WTC11 (cell line): ENCODE results near the gene SLC6A9. TPM values are rescaled to one million over a fixed set of nuclear protein-coding genes. Genes with fewer than 3 reads are reported as not detected.

ENCODE experiments used
- ATAC-seq: fragments of 200-7000 bp; cut with Tn5 transposase; 2 replicates; pipeline ENCODE4 v1.10.0; 2021; ENCODE audit warnings: mild to moderate bottlenecking, moderate library complexity
- CTCF ChIA-PET: fragments of 300-600 bp; sonication (Branson Sonifier 250); formaldehyde crosslinking; loops from one replicate; lab custom pipeline; 2021; ENCODE audit warnings: antibody characterized with exemption; lab: Charles Lee
- POLR2A ChIA-PET: fragments of 350-600 bp; sonication (Branson Sonifier 250); formaldehyde crosslinking; loops from one replicate; lab custom pipeline; 2021; ENCODE audit warnings: antibody characterized with exemption; lab: Charles Lee
- DNase-seq: peaks from one replicate; pipeline ENCODE4 v3.0.0; 2021; ENCODE audit warnings: low spot score
- H3K27ac Mint-ChIP-seq: 2 replicates; pipeline ENCODE4 v1.8.0; 2021; ENCODE audit warnings: mixed read lengths
- H3K27me3 Mint-ChIP-seq: 2 replicates; pipeline ENCODE4 v1.8.0; 2021; ENCODE audit warnings: low read depth, mild to moderate bottlenecking, moderate library complexity, mixed read lengths
- H3K36me3 Mint-ChIP-seq: 2 replicates; pipeline ENCODE4 v1.8.0; 2021; ENCODE audit warnings: mixed read lengths
- H3K4me1 Mint-ChIP-seq: 2 replicates; pipeline ENCODE4 v1.8.0; 2022; ENCODE audit warnings: mixed read lengths
- H3K4me3 Mint-ChIP-seq: 2 replicates; pipeline ENCODE4 v1.8.0; 2021; ENCODE audit warnings: mild to moderate bottlenecking, moderate library complexity, mixed read lengths
- H3K9me3 Mint-ChIP-seq: 2 replicates; pipeline ENCODE4 v1.8.0; 2021; ENCODE audit warnings: mixed read lengths
- FOXP1 ChIP-seq: sonication (generic); formaldehyde crosslinking; IDR thresholded peaks from 2 replicates; pipeline ENCODE4 v1.8.0; 2022; ENCODE audit warnings: missing genetic modification reagents, mild to moderate bottlenecking, moderate library complexity, borderline replicate concordance
- JUN ChIP-seq: sonication (generic); formaldehyde crosslinking; IDR thresholded peaks from 2 replicates; pipeline ENCODE4 v1.8.0; 2023; ENCODE audit warnings: mild to moderate bottlenecking, missing genetic modification reagents
- MXD4 ChIP-seq: fragments of 250-450 bp; sonication (Bioruptor Pico); IDR thresholded peaks from 2 replicates; pipeline ENCODE4 v1.8.0; 2021; ENCODE audit warnings: mild to moderate bottlenecking, moderate library complexity, borderline replicate concordance
- MYBL2 ChIP-seq: sonication (generic); formaldehyde crosslinking; IDR thresholded peaks from 2 replicates; pipeline ENCODE4 v1.8.1; 2023; ENCODE audit warnings: mild to moderate bottlenecking, moderate library complexity, missing genetic modification reagents
- TEAD1 ChIP-seq: sonication (generic); formaldehyde crosslinking; IDR thresholded peaks from 2 replicates; pipeline ENCODE4 v1.8.0; 2022; ENCODE audit warnings: mild to moderate bottlenecking, missing genetic modification reagents
- ZBTB21 ChIP-seq: sonication (generic); formaldehyde crosslinking; IDR thresholded peaks from 2 replicates; pipeline ENCODE4 v1.8.1; 2023; ENCODE audit warnings: mild to moderate bottlenecking, missing genetic modification reagents, borderline replicate concordance
- ZNF317 ChIP-seq: sonication (generic); formaldehyde crosslinking; IDR thresholded peaks from 2 replicates; pipeline ENCODE4 v1.8.1; 2023; ENCODE audit warnings: low read depth, mild to moderate bottlenecking, moderate library complexity, missing genetic modification reagents, borderline replicate concordance
- ZNF416 ChIP-seq: fragments of 250-450 bp; sonication (Bioruptor Pico); IDR thresholded peaks from 2 replicates; pipeline ENCODE4 v1.9.0; 2021; ENCODE audit warnings: mild to moderate bottlenecking, inconsistent platforms
- total RNA-seq: library from RNA; stranded (reverse); gene quantifications from 3 replicates; pipeline ENCODE4 v1.2.3, GENCODE V29; 2021
- TF ChIP-seq, protein P1 (sequence below): fragments of 250-450 bp; sonication (Bioruptor Pico); IDR thresholded peaks from 2 replicates; pipeline ENCODE4 v1.8.0; 2021; ENCODE audit warnings: mild to moderate bottlenecking
- TF ChIP-seq, protein P2 (sequence below): sonication (generic); formaldehyde crosslinking; conservative IDR thresholded peaks from 2 replicates; pipeline ENCODE4 v1.8.1; 2022; ENCODE audit warnings: mild to moderate bottlenecking, missing genetic modification reagents
- TF ChIP-seq, protein P3 (sequence below): sonication (generic); formaldehyde crosslinking; IDR thresholded peaks from 2 replicates; pipeline ENCODE4 v1.8.1; 2023; ENCODE audit warnings: mild to moderate bottlenecking, missing genetic modification reagents
- TF ChIP-seq, protein P4 (sequence below): sonication (generic); formaldehyde crosslinking; IDR thresholded peaks from 2 replicates; pipeline ENCODE4 v1.8.0; 2022; ENCODE audit warnings: mild to moderate bottlenecking, missing genetic modification reagents
- TF ChIP-seq, protein P5 (sequence below): sonication (generic); formaldehyde crosslinking; IDR thresholded peaks from 2 replicates; pipeline ENCODE4 v1.8.1; 2023; ENCODE audit warnings: mild to moderate bottlenecking, missing genetic modification reagents, borderline replicate concordance
- TF ChIP-seq, protein P6 (sequence below): sonication (generic); formaldehyde crosslinking; IDR thresholded peaks from 2 replicates; pipeline ENCODE4 v1.8.1; 2023; ENCODE audit warnings: mild to moderate bottlenecking, missing genetic modification reagents, moderate library complexity
- TF ChIP-seq, protein P7 (sequence below): sonication (generic); formaldehyde crosslinking; IDR thresholded peaks from 2 replicates; pipeline ENCODE4 v1.8.1; 2022; ENCODE audit warnings: low read depth, missing genetic modification reagents, borderline replicate concordance
- TF ChIP-seq, protein P8 (sequence below): sonication (generic); formaldehyde crosslinking; IDR thresholded peaks from 2 replicates; pipeline ENCODE4 v1.8.0; 2023; ENCODE audit warnings: missing genetic modification reagents
- TF ChIP-seq, protein P9 (sequence below): sonication (generic); formaldehyde crosslinking; IDR thresholded peaks from 2 replicates; pipeline ENCODE4 v1.8.0; 2023; ENCODE audit warnings: missing genetic modification reagents, mild to moderate bottlenecking, borderline replicate concordance

The SLC6A9 gene
- total RNA-seq, 1 experiment from 2014 or later, result 14.4 TPM

DNA sequence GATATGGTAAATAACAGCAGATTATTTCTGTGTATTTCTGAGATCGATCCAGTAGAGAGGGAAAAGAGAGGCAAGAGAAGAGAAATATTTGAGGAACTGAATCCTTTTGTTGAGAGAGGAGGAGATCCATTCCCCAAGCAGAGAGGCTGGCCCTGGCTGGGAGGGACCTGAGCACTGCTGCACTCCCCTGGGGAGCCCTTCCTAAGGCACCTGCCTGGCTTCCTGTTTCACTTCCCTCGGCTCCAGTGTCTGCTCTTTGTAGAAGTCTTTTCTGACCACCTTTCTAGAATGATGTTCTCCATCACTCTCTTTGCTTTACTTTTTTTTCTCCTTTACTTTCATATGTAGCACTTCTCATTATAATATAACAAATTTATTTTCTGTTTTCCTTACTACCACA, 42.3 kb upstream of the SLC6A9 start (continued):
- TF ChIP-seq, protein P1, sequence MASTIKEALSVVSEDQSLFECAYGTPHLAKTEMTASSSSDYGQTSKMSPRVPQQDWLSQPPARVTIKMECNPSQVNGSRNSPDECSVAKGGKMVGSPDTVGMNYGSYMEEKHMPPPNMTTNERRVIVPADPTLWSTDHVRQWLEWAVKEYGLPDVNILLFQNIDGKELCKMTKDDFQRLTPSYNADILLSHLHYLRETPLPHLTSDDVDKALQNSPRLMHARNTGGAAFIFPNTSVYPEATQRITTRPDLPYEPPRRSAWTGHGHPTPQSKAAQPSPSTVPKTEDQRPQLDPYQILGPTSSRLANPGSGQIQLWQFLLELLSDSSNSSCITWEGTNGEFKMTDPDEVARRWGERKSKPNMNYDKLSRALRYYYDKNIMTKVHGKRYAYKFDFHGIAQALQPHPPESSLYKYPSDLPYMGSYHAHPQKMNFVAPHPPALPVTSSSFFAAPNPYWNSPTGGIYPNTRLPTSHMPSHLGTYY (CRISPR knock-in tag), result no peak
- TF ChIP-seq, protein P2, sequence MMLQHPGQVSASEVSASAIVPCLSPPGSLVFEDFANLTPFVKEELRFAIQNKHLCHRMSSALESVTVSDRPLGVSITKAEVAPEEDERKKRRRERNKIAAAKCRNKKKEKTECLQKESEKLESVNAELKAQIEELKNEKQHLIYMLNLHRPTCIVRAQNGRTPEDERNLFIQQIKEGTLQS (CRISPR knock-in tag), result no peak
- TF ChIP-seq, protein P3, sequence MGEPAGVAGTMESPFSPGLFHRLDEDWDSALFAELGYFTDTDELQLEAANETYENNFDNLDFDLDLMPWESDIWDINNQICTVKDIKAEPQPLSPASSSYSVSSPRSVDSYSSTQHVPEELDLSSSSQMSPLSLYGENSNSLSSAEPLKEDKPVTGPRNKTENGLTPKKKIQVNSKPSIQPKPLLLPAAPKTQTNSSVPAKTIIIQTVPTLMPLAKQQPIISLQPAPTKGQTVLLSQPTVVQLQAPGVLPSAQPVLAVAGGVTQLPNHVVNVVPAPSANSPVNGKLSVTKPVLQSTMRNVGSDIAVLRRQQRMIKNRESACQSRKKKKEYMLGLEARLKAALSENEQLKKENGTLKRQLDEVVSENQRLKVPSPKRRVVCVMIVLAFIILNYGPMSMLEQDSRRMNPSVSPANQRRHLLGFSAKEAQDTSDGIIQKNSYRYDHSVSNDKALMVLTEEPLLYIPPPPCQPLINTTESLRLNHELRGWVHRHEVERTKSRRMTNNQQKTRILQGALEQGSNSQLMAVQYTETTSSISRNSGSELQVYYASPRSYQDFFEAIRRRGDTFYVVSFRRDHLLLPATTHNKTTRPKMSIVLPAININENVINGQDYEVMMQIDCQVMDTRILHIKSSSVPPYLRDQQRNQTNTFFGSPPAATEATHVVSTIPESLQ, result no peak
- TF ChIP-seq ZBTB21 (no peak), TEAD1 (CRISPR knock-in tag) (no peak)

DNA sequence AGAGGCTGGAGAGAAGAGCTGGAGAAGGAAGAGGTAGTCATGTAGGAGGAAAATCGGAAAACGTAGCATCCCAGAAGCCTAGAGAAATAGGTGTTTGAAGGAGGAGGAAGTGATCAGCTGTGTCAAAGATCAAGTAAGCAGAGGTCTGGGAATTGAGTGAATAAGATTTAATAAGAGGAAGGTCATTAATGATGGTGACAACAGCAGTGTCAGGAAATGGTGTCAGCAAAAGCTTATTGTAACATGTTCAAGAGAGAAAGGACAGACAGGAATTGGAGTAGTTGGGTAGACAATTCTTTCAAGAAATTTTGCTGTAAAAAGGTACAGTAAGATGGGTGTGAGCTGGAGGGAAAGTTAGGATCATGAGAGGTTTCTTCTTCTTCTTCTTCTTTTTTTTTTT, 41.6 kb upstream of the SLC6A9 start:
- Mint-ChIP-seq H3K4me1 (peaks cover 25% of the 10 kb centered on the region), H3K9me3 (peaks cover 5% of the 10 kb centered on the region; the same call in 1 of the 2 replicates), H3K4me3 (no peak overlapping the region), H3K27ac (no peak overlapping the region), H3K36me3 (no peaks in the 10 kb centered on the region), H3K27me3 (peaks cover 27% of the 10 kb centered on the region)
- CTCF ChIA-PET, result interaction anchor here (0.6 to 1.1 kb wide), 2 partner anchors 25 to 795 kb away, joined by 3 read pairs; no protein-coding TSS in a partner anchor
- POLR2A ChIA-PET, result interaction anchor here (0.7 kb wide), 1 partner anchor 327 kb away, joined by 5 read pairs; no protein-coding TSS in a partner anchor
- ATAC-seq (no peak), DNase-seq (no peak)
- TF ChIP-seq FOXP1 (CRISPR knock-in tag), result no peak
- TF ChIP-seq, protein P4, sequence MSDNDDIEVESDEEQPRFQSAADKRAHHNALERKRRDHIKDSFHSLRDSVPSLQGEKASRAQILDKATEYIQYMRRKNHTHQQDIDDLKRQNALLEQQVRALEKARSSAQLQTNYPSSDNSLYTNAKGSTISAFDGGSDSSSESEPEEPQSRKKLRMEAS (CRISPR knock-in tag), result no peak
- TF ChIP-seq, protein P5, sequence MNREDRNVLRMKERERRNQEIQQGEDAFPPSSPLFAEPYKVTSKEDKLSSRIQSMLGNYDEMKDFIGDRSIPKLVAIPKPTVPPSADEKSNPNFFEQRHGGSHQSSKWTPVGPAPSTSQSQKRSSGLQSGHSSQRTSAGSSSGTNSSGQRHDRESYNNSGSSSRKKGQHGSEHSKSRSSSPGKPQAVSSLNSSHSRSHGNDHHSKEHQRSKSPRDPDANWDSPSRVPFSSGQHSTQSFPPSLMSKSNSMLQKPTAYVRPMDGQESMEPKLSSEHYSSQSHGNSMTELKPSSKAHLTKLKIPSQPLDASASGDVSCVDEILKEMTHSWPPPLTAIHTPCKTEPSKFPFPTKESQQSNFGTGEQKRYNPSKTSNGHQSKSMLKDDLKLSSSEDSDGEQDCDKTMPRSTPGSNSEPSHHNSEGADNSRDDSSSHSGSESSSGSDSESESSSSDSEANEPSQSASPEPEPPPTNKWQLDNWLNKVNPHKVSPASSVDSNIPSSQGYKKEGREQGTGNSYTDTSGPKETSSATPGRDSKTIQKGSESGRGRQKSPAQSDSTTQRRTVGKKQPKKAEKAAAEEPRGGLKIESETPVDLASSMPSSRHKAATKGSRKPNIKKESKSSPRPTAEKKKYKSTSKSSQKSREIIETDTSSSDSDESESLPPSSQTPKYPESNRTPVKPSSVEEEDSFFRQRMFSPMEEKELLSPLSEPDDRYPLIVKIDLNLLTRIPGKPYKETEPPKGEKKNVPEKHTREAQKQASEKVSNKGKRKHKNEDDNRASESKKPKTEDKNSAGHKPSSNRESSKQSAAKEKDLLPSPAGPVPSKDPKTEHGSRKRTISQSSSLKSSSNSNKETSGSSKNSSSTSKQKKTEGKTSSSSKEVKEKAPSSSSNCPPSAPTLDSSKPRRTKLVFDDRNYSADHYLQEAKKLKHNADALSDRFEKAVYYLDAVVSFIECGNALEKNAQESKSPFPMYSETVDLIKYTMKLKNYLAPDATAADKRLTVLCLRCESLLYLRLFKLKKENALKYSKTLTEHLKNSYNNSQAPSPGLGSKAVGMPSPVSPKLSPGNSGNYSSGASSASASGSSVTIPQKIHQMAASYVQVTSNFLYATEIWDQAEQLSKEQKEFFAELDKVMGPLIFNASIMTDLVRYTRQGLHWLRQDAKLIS, result no peak
- TF ChIP-seq, protein P6, sequence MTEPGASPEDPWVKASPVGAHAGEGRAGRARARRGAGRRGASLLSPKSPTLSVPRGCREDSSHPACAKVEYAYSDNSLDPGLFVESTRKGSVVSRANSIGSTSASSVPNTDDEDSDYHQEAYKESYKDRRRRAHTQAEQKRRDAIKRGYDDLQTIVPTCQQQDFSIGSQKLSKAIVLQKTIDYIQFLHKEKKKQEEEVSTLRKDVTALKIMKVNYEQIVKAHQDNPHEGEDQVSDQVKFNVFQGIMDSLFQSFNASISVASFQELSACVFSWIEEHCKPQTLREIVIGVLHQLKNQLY, result no peak
- TF ChIP-seq MXD4 (CRISPR knock-in tag), result no peak
- TF ChIP-seq ZNF416 (CRISPR knock-in tag), result no peak
- no peak for TF ChIP-seq MYBL2 (CRISPR knock-in tag)
- TF ChIP-seq, protein P7, sequence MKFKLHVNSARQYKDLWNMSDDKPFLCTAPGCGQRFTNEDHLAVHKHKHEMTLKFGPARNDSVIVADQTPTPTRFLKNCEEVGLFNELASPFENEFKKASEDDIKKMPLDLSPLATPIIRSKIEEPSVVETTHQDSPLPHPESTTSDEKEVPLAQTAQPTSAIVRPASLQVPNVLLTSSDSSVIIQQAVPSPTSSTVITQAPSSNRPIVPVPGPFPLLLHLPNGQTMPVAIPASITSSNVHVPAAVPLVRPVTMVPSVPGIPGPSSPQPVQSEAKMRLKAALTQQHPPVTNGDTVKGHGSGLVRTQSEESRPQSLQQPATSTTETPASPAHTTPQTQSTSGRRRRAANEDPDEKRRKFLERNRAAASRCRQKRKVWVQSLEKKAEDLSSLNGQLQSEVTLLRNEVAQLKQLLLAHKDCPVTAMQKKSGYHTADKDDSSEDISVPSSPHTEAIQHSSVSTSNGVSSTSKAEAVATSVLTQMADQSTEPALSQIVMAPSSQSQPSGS (CRISPR knock-in tag), result no peak
- TF ChIP-seq, protein P8, sequence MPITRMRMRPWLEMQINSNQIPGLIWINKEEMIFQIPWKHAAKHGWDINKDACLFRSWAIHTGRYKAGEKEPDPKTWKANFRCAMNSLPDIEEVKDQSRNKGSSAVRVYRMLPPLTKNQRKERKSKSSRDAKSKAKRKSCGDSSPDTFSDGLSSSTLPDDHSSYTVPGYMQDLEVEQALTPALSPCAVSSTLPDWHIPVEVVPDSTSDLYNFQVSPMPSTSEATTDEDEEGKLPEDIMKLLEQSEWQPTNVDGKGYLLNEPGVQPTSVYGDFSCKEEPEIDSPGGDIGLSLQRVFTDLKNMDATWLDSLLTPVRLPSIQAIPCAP (CRISPR knock-in tag), result no peak
- no peak for TF ChIP-seq ZNF317 (CRISPR knock-in tag)
- TF ChIP-seq, protein P9, sequence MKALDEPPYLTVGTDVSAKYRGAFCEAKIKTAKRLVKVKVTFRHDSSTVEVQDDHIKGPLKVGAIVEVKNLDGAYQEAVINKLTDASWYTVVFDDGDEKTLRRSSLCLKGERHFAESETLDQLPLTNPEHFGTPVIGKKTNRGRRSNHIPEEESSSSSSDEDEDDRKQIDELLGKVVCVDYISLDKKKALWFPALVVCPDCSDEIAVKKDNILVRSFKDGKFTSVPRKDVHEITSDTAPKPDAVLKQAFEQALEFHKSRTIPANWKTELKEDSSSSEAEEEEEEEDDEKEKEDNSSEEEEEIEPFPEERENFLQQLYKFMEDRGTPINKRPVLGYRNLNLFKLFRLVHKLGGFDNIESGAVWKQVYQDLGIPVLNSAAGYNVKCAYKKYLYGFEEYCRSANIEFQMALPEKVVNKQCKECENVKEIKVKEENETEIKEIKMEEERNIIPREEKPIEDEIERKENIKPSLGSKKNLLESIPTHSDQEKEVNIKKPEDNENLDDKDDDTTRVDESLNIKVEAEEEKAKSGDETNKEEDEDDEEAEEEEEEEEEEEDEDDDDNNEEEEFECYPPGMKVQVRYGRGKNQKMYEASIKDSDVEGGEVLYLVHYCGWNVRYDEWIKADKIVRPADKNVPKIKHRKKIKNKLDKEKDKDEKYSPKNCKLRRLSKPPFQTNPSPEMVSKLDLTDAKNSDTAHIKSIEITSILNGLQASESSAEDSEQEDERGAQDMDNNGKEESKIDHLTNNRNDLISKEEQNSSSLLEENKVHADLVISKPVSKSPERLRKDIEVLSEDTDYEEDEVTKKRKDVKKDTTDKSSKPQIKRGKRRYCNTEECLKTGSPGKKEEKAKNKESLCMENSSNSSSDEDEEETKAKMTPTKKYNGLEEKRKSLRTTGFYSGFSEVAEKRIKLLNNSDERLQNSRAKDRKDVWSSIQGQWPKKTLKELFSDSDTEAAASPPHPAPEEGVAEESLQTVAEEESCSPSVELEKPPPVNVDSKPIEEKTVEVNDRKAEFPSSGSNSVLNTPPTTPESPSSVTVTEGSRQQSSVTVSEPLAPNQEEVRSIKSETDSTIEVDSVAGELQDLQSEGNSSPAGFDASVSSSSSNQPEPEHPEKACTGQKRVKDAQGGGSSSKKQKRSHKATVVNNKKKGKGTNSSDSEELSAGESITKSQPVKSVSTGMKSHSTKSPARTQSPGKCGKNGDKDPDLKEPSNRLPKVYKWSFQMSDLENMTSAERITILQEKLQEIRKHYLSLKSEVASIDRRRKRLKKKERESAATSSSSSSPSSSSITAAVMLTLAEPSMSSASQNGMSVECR (CRISPR knock-in tag), result no peak
- TF ChIP-seq JUN (CRISPR knock-in tag), result no peak
- TF ChIP-seq, all 79 proteins: peak for 0
